Measurements from ENCODE around the gene PLAC8L1.

Gene PLAC8L1

DNA sequence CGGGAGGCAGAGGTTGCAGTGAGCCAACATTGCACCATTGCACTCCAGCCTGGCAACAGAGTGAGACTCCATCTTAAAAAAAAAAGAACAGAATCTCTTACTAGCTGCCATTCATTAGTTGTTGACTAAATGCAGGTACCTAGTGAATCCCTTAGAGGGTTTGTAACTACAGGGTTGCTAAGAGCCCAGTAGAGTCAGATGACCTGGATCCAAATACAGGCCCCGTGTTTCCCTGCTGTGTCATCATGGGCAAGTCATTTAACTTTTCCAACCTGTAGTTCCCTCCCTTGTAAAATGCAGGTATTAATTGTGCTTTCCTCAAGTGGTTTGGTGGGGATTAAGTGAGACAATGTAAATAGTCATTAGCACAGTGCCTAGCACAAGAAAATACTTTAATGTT is 32.8 kb downstream of the PLAC8L1 start:
- Histone ChIP-seq H3K4me3 (no peak overlapping the region), H3K9me3 (no peaks in the 10 kb centered on the region), H3K27me3 (ENCODE audit: low read depth) (peaks cover 3% of the 10 kb centered on the region; the same call in 1 of the 2 replicates), H3K4me1 (no peaks in the 10 kb centered on the region), H3K36me3 (replicated peaks) (no peaks in the 10 kb centered on the region)
- in situ Hi-C loops (cut with MboI; ENCODE audit: low sequenced_read_pairs), result no loop called here
- DNase-seq (ENCODE audit: low spot score in 2 of 2), result no peak

DNA sequence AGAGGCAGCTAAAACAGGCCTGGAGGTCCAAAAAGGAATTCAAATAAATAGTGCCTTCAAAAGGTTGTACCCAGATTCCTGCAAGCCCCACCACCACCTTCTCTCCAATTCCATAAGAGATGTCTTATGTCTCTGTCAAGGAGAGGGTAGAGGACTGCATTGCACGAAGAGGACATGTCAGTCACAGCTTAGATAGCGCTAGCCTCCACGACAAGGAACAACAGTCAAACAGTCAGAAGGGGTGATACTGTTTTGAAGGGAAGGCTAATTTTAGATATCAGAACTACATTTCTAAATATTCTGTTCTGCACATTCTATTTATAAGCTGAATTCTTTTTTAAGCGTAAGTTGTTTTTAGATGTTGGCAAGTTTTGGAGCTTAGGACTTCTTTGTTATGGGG is 34.2 kb downstream of the PLAC8L1 start:
- H3K36me3 ChIP-seq (replicated peaks), result no peaks in the 10 kb centered on the region
- H3K4me1 ChIP-seq, result no peaks in the 10 kb centered on the region
- H3K9me3 ChIP-seq, result no peaks in the 10 kb centered on the region
- peaks cover 6% of the 10 kb centered on the region; the same call in 1 of the 2 replicates for H3K27me3 ChIP-seq (ENCODE audit: low read depth)
- no peak overlapping the region for H3K4me3 ChIP-seq
- in situ Hi-C loops (cut with MboI; ENCODE audit: low sequenced_read_pairs), result no loop called here
- DNase-seq (ENCODE audit: low spot score in 2 of 2), result no peak

DNA sequence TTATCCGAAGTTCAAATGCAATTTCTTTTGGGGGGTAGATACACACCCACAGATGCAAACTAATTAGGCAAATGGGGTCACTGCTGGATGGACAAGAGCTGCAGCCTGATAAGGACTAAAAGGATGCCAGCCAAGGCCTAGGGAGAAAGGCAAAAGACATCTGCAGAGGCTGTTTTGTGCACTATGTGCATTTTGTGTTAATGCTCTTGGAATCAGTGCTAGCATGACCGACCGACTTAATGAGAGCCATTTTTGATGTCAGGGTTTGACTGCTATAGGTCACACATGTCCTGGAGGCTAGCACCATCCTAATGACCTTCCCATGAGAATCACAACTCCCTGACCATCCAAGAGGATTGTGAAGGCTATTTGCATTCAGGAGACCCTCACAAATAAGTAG is 34.6 kb downstream of the PLAC8L1 start:
- Histone ChIP-seq H3K4me1 (no peaks in the 10 kb centered on the region), H3K27me3 (ENCODE audit: low read depth) (peaks cover 6% of the 10 kb centered on the region; the same call in 1 of the 2 replicates), H3K36me3 (replicated peaks) (no peaks in the 10 kb centered on the region), H3K9me3 (no peaks in the 10 kb centered on the region), H3K4me3 (no peak overlapping the region)
- no peak for DNase-seq (ENCODE audit: low spot score in 2 of 2)
- in situ Hi-C loops (cut with MboI; ENCODE audit: low sequenced_read_pairs), result no loop called here

DNA sequence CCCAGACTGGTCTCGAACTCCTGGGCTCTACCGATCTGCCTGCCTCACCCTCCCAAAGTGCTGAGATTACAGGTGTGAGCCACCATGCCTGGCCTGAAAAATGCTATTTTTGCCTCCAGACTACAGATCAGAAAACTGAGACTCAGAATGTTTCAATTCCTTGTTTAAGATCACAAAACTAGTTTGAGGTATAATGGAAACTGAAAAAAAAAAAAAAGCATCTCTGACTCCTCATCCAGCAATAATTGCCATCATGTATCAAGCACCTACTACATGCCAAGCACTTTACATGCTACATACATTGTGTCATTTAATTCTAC is 35.6 kb downstream of the PLAC8L1 start:
- Histone ChIP-seq H3K9me3 (no peaks in the 10 kb centered on the region), H3K36me3 (replicated peaks) (no peaks in the 10 kb centered on the region), H3K27me3 (ENCODE audit: low read depth) (peaks cover 6% of the 10 kb centered on the region; the same call in 1 of the 2 replicates), H3K4me1 (no peaks in the 10 kb centered on the region), H3K4me3 (no peak overlapping the region)
- in situ Hi-C loops (cut with MboI; ENCODE audit: low sequenced_read_pairs), result no loop called here
- DNase-seq (ENCODE audit: low spot score in 2 of 2), result no peak

DNA sequence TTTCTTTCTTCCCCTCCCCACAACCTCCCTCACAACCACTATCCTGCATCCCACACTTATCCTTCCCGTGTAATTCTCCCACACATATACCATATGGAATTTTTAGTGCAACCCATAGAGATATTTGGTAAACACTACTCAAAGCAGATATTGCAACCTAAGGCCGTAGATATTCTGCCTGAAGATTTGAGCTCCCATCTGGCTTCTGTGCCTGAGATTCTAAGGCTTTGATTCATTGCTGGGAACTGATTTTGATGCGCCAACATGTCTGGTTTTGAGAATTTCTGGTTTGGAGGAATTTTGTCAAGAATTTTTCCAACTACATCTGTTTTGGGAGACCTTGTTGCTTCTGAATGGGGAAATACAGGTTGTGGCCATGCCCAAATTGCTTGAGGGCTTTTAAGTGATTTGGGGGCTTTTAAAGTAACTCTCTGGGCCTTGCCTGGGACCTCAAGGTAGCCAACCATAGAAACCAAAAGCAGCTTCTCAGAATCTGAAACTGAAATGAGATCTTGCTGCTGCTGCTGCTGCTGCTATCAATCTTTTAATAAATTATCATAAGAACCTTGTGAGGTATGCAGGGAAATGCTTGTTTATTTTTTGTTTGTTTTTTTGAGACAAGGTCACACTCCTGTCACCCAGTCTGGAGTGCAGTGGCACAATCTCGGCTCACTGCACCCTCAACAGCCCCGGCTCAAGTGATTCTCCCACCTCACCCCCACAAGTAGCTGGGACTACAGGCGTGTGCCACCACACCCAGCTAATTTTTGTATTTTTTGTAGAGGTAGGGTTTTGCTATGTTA is 36.2 kb downstream of the PLAC8L1 start:
- in situ Hi-C loops (cut with MboI; ENCODE audit: low sequenced_read_pairs), result no loop called here
- Histone ChIP-seq H3K9me3 (no peaks in the 10 kb centered on the region), H3K4me1 (no peaks in the 10 kb centered on the region), H3K36me3 (replicated peaks) (no peaks in the 10 kb centered on the region), H3K4me3 (no peak overlapping the region), H3K27me3 (ENCODE audit: low read depth) (peaks cover 6% of the 10 kb centered on the region; the same call in 1 of the 2 replicates)
- DNase-seq (ENCODE audit: low spot score in 2 of 2), result no peak

DNA sequence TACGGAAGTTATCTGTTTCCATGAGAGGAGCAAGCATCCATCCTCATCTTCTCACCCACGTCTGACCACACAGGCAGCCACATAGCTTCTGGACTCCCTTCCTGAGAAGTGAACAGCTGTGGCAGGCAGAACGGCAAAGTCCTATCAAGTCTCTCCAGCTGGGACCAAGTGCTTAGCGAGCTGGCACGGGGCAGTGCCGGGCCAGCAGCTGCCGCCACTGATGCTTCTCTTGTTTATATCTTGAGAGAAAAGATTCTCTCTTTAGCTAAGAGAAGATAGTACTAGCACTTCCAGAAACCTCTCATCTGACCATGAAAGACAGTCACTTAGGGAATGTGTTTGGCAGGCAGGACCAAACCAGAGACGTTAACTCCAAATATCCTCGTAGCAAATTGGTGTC is 37.2 kb downstream of the PLAC8L1 start:
- DNase-seq (ENCODE audit: low spot score in 2 of 2), result no peak
- H3K4me1 ChIP-seq, result no peaks in the 10 kb centered on the region
- peaks cover 6% of the 10 kb centered on the region; the same call in 1 of the 2 replicates for H3K27me3 ChIP-seq (ENCODE audit: low read depth)
- H3K9me3 ChIP-seq, result no peaks in the 10 kb centered on the region
- in situ Hi-C loops (cut with MboI; ENCODE audit: low sequenced_read_pairs), result no loop called here
- no peak overlapping the region for H3K4me3 ChIP-seq
- no peaks in the 10 kb centered on the region for H3K36me3 ChIP-seq (replicated peaks)

DNA sequence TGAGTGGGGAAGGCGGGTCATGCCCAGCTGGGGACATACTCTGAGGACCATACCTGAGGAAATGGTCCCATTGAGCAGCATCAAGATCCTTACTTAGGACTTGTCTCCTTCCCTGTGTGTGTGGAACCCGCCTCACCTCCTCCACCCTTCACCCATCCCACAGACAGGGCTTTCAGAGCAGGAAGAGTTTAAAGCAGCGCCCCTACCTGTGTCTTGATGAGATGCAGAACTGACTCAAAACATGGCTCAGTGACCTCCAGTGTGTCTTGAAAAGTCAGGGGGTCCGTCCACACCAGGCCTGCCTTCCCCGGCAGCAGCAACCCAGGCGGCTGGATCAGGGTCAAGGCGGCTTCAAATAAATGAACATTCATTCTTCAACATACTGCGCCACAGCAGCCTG is 38.4 kb downstream of the PLAC8L1 start:
- Histone ChIP-seq H3K4me3 (no peak overlapping the region), H3K36me3 (replicated peaks) (no peaks in the 10 kb centered on the region), H3K27me3 (ENCODE audit: low read depth) (peaks cover 6% of the 10 kb centered on the region; the same call in 1 of the 2 replicates), H3K9me3 (no peaks in the 10 kb centered on the region), H3K4me1 (no peaks in the 10 kb centered on the region)
- no peak for DNase-seq (ENCODE audit: low spot score in 2 of 2)
- in situ Hi-C loops (cut with MboI; ENCODE audit: low sequenced_read_pairs), result no loop called here

DNA sequence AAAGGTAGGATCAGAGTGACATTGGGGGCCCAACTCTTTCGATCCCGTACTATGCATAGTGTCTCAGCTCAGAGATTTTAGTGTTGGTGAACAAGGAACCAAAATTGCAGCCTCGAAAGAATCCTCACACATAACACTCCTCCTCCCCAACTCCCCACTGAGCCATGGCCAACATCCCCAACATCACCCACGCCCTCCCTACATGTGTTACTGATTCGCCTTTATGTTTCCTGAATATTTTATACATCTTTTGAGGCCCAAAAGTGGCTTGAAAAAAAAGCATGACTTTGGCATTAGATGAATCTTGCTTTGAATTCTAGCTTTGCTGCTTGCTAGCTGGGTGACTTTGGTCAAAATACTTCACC is 45.2 kb downstream of the PLAC8L1 start:
- no peaks in the 10 kb centered on the region for H3K4me1 ChIP-seq
- in situ Hi-C loops (cut with MboI; ENCODE audit: low sequenced_read_pairs), result no loop called here
- no peak for DNase-seq (ENCODE audit: low spot score in 2 of 2)
- H3K9me3 ChIP-seq, result no peaks in the 10 kb centered on the region
- H3K27me3 ChIP-seq (ENCODE audit: low read depth), result peaks cover 7% of the 10 kb centered on the region
- no peaks in the 10 kb centered on the region for H3K36me3 ChIP-seq (replicated peaks)
- no peak overlapping the region for H3K4me3 ChIP-seq

DNA sequence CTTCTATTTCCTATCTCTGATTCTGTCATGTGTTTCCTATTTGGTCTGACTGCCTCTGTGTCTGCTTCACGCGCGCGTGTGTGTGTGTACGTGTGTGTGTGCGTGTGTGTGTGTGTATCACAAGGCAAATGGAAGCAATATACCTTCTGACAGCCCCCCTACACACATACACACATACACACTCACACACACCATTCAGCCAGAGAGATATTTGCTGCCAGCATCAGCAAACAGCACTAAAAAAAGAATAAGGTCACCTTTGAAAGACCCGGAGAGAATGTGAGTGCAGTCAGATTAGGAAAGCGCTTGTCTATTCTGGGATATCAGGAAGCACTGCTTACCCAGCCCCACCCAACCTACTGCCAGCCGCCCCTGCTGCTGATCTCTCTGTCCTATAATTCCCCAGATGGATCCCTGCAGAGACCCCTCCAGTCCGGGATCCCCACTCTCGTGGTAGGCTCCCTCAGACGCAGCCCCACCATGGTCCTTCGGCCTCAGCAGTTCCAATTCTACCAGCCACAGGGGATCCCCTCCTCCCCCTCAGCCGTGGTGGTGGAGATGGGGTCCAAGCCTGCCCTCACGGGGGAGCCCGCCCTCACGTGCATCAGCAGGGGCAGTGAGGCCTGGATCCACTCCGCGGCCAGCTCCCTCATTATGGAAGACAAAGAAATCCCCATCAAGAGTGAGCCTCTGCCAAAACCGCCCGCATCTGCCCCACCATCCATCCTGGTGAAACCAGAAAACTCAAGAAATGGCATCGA is 45.7 kb downstream of the PLAC8L1 start:
- DNase-seq (ENCODE audit: low spot score in 2 of 2), result no peak
- no peaks in the 10 kb centered on the region for H3K4me1 ChIP-seq
- H3K27me3 ChIP-seq (ENCODE audit: low read depth), result peaks cover 8% of the 10 kb centered on the region
- in situ Hi-C loops (cut with MboI; ENCODE audit: low sequenced_read_pairs), result loop anchor here (10.0 kb wide), 1 partner anchor 365 kb away; no protein-coding TSS in a partner anchor
- no peak overlapping the region for H3K4me3 ChIP-seq
- H3K9me3 ChIP-seq, result no peaks in the 10 kb centered on the region
- no peaks in the 10 kb centered on the region for H3K36me3 ChIP-seq (replicated peaks)

DNA sequence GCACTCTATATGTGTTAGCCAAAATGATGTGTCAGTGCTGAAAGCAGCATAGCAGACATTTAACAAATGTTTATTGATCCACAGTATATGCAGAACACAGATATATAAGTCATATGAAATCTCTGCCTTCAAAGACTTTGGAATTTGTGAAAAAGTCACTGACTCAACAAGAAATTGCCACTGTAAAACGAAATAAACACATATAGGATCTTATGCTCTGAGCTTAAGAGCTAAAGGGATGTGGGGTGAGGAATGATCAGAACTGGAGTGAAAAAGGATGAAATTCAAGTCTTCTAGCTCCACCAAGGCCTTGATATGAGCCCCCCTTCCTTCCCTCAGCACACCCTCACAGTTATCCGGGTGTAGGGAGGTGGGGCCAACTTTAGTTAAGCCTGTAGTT is 49.9 kb downstream of the PLAC8L1 start:
- no peaks in the 10 kb centered on the region for H3K36me3 ChIP-seq (replicated peaks)
- H3K4me3 ChIP-seq, result no peak overlapping the region
- H3K4me1 ChIP-seq, result no peaks in the 10 kb centered on the region
- no peaks in the 10 kb centered on the region for H3K9me3 ChIP-seq
- peaks cover 8% of the 10 kb centered on the region for H3K27me3 ChIP-seq (ENCODE audit: low read depth)
- no peak for DNase-seq (ENCODE audit: low spot score in 2 of 2)
- in situ Hi-C loops (cut with MboI; ENCODE audit: low sequenced_read_pairs), result loop anchor here (10.0 kb wide), 1 partner anchor 361 kb away; no protein-coding TSS in a partner anchor

DNA sequence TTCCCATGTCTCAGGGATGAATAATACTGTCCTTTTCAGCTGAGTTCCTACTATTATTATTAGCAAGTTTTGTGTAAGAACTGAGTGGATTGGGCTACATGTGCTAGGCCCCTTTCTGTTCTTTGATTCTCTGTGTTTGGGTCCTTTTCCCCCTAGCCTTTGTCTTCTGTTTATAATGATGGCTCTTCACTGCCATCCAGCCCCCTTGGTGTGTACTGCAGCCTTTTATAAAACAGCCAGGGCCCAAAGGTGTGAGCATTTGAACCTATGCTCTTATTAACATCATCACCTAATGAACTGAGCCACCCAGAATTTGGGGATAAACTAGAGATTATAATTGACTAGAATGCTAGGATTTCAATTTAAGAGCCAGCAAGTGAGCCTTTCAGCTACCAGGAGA is 52.6 kb downstream of the PLAC8L1 start:
- Histone ChIP-seq H3K4me1 (no peaks in the 10 kb centered on the region), H3K4me3 (no peak overlapping the region), H3K36me3 (replicated peaks) (no peaks in the 10 kb centered on the region), H3K9me3 (no peaks in the 10 kb centered on the region), H3K27me3 (ENCODE audit: low read depth) (peaks cover 4% of the 10 kb centered on the region; the same call in 1 of the 2 replicates)
- DNase-seq (ENCODE audit: low spot score in 2 of 2), result peak; percentile 18 to 47
- in situ Hi-C loops (cut with MboI; ENCODE audit: low sequenced_read_pairs), result loop anchor here (10.0 kb wide), 1 partner anchor 358 kb away; no protein-coding TSS in a partner anchor

DNA sequence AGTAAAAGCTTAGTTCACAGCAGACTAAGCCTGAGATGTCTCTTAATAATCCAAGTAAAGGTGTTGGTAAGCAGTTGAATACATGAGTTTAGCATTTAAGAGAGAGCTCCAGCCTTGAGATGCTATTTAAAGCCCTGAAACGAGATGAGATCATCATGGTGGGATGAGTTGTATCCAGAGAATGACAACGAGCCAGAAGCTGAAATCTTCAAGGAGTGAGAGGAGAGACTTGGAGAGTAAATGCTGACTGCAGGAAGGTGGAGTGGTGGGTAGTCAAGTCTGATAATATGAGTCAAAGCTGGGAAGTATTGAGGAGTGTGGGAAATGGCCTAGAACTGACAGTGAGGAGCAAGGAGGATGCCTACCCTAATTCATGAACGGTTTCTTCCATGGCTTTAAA is 53.7 kb downstream of the PLAC8L1 start:
- peaks cover 4% of the 10 kb centered on the region; the same call in 1 of the 2 replicates for H3K27me3 ChIP-seq (ENCODE audit: low read depth)
- H3K4me3 ChIP-seq, result no peak overlapping the region
- no peaks in the 10 kb centered on the region for H3K9me3 ChIP-seq
- no peaks in the 10 kb centered on the region for H3K36me3 ChIP-seq (replicated peaks)
- H3K4me1 ChIP-seq, result no peaks in the 10 kb centered on the region
- no peak for DNase-seq (ENCODE audit: low spot score in 2 of 2)
- in situ Hi-C loops (cut with MboI; ENCODE audit: low sequenced_read_pairs), result loop anchor here (10.0 kb wide), 1 partner anchor 357 kb away; no protein-coding TSS in a partner anchor

DNA sequence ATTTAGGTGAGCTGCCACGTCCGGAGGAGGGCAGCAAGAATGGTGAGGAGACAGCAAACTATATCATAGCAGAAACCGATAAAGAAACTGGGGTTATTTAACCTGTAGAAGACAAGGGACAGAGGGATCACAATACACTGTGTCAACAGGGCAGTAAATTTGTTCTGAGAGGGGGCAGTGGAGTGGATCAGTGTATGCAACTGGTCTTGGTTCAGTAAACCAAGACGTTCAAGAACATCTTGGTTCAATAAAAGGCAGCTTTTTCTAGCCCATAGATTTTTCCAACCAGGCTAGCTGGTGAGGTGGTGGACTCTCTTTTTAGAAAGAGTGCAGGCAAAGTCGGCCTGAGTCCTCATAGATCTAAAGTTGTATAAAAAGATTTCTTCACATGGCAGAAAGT is 55.3 kb downstream of the PLAC8L1 start:
- Histone ChIP-seq H3K4me1 (no peaks in the 10 kb centered on the region), H3K27me3 (ENCODE audit: low read depth) (no peaks in the 10 kb centered on the region; the same call in 1 of the 2 replicates), H3K36me3 (replicated peaks) (no peaks in the 10 kb centered on the region), H3K4me3 (no peak overlapping the region), H3K9me3 (no peaks in the 10 kb centered on the region)
- no peak for DNase-seq (ENCODE audit: low spot score in 2 of 2)
- in situ Hi-C loops (cut with MboI; ENCODE audit: low sequenced_read_pairs), result loop anchor here (10.0 kb wide), 1 partner anchor 355 kb away; no protein-coding TSS in a partner anchor

DNA sequence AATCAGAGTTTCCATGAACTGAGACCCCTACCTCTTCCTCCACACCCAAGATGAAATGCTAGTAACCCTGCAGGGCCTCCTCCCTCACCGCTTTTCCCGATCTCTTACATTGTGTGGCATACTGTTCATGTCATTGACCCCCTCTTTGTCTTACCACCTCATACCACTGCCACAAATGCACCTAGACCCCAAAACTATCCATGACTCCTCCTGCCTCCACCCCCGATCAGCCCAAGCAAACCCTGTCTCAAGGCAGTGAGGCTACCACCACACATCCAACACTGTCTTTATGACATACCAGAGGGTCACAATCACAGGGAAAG is 55.7 kb downstream of the PLAC8L1 start:
- Histone ChIP-seq H3K4me1 (no peaks in the 10 kb centered on the region), H3K36me3 (replicated peaks) (no peaks in the 10 kb centered on the region), H3K27me3 (ENCODE audit: low read depth) (no peaks in the 10 kb centered on the region), H3K9me3 (no peaks in the 10 kb centered on the region), H3K4me3 (no peak overlapping the region)
- in situ Hi-C loops (cut with MboI; ENCODE audit: low sequenced_read_pairs), result loop anchor here (10.0 kb wide), 2 partner anchors 215 to 355 kb away; partner anchors contain the start of gene PRELID2
- no peak for DNase-seq (ENCODE audit: low spot score in 2 of 2)
